ENCODE results near the gene KIRREL1. TPM values are rescaled to one million over a fixed set of nuclear protein-coding genes. Genes with fewer than 3 reads are reported as not detected.

Gene KIRREL1
- total RNA-seq, 1 donor from 2014 or later: 0.02 TPM

- DNase-seq: no peak
- intact Hi-C loops (cut with micrococcal nuclease): no loop called here
- H3K36me3 Mint-ChIP-seq (ENCODE audit: low read depth): no peaks in the 10 kb centered on the region
- H3K27ac Mint-ChIP-seq: no peak overlapping the region
- no peaks in the 10 kb centered on the region for H3K27me3 Mint-ChIP-seq
- no peak overlapping the region for H3K4me3 Mint-ChIP-seq
- no peaks in the 10 kb centered on the region for H3K4me1 Mint-ChIP-seq
- H3K9me3 Mint-ChIP-seq: no peaks in the 10 kb centered on the region
These were observed 99.9 kb downstream of the KIRREL1 start for GRCh38 chr1:158093376-158093775.

DNA sequence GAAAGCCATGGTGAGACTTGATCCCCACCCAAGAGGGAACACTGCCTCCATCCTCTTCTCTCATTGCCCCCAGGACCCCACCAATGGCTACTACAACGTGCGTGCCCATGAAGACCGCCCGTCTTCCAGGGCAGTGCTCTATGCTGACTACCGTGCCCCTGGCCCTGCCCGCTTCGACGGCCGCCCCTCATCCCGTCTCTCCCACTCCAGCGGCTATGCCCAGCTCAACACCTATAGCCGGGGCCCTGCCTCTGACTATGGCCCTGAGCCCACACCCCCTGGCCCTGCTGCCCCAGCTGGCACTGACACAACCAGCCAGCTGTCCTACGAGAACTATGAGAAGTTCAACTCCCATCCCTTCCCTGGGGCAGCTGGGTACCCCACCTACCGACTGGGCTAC is 101.1 kb downstream of the KIRREL1 start:
- no peaks in the 10 kb centered on the region for H3K36me3 Mint-ChIP-seq (ENCODE audit: low read depth)
- H3K4me3 Mint-ChIP-seq: no peak overlapping the region
- H3K27ac Mint-ChIP-seq: no peak overlapping the region
- DNase-seq: no peak
- H3K9me3 Mint-ChIP-seq: no peaks in the 10 kb centered on the region
- intact Hi-C loops (cut with micrococcal nuclease): no loop called here
- no peaks in the 10 kb centered on the region for H3K27me3 Mint-ChIP-seq
- no peaks in the 10 kb centered on the region for H3K4me1 Mint-ChIP-seq

DNA sequence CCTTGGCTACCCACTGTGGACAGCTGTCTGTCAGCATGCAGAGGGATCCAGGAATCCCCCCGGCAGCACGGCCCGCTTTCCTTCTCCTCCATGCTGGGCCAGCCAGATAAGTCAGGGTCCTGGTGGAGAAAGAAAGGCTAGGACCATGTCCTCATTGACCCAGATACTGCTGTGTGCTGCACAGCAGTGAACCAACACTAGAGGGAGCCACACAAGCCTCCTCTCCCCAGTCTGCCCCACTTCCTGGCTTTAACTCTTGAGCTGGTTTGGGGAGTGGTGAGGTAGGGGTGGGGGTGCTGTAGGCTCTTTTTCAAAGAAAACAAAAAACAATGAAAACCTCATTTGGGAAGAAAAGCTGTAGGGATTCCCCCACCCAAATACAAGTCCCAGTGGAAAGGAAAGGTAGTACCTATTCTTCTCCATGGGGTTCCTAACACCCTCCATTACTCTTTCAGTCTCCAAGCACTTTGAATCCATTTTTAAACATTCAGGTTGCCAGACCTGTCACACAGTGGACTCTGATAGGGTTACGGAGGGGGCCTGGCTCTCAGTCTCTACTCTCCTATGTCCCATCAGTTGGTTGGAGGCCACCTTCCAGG is 102.4 kb downstream of the KIRREL1 start:
- H3K4me1 Mint-ChIP-seq: no peaks in the 10 kb centered on the region
- no peaks in the 10 kb centered on the region for H3K36me3 Mint-ChIP-seq (ENCODE audit: low read depth)
- no peaks in the 10 kb centered on the region for H3K9me3 Mint-ChIP-seq
- intact Hi-C loops (cut with micrococcal nuclease): loop anchor here (1.0 kb wide), 1 partner anchor 29 kb away; no protein-coding TSS in a partner anchor
- no peak overlapping the region for H3K4me3 Mint-ChIP-seq
- H3K27me3 Mint-ChIP-seq: no peaks in the 10 kb centered on the region
- DNase-seq: peak; percentile 78
- H3K27ac Mint-ChIP-seq: no peak overlapping the region

DNA sequence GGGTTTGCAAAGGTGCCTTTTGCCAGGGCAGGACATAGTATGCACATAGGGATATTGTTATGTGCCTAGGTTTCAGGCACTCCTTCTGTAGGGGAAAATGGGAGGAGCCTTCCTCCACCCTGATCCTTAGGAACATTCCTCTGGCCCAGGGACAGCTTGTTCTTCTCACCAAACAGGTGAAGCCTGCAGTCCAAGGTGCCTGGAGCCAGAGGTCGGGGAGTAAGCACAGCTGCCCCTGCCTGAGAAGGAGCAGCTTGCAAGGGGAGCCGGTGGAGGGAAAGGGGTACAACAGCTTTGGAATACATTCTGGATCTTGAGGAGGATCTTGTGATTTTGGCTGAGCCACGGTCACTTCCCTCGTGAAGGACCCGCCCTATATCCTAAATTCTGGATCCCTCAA is 104.8 kb downstream of the KIRREL1 start:
- Mint-ChIP-seq H3K4me1 (peaks cover 7% of the 10 kb centered on the region), H3K4me3 (no peak overlapping the region), H3K27me3 (no peaks in the 10 kb centered on the region), H3K36me3 (ENCODE audit: low read depth) (no peaks in the 10 kb centered on the region), H3K27ac (no peak overlapping the region), H3K9me3 (no peaks in the 10 kb centered on the region)
- intact Hi-C loops (cut with micrococcal nuclease): no loop called here
- DNase-seq: no peak

- DNase-seq: no peak
- Mint-ChIP-seq H3K27ac (no peak overlapping the region), H3K4me3 (no peak overlapping the region)
These were observed 105.7 kb downstream of the KIRREL1 start for GRCh38 chr1:158099185-158099584.

DNA sequence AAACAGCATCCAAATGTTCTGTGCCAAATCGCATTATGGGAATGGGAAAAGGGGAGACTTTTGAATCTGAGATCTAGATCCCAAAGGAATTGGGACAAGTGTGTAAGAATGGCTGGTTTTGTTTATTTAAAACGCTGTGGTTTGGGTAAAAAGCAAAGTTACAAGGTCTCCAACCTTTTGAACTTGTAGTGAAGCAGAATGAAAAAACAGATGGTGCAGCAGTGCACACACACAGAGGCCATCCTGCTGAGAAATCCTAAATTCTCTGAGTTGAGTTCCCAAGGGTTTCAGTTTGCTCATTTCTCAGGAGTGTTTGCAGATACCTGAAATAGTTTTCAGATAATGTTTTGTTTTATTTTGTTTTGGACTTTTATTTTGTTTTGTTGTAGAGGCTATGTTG is 107.1 kb downstream of the KIRREL1 start:
- no peaks in the 10 kb centered on the region for H3K9me3 Mint-ChIP-seq
- peaks cover 7% of the 10 kb centered on the region for H3K4me1 Mint-ChIP-seq
- intact Hi-C loops (cut with micrococcal nuclease): no loop called here
- H3K4me3 Mint-ChIP-seq: no peak overlapping the region
- DNase-seq: no peak
- no peaks in the 10 kb centered on the region for H3K36me3 Mint-ChIP-seq (ENCODE audit: low read depth)
- peaks cover 4% of the 10 kb centered on the region for H3K27me3 Mint-ChIP-seq
- H3K27ac Mint-ChIP-seq: no peak overlapping the region

More at GRCh38 chr1:158099185-158099584, 105.7 kb downstream of the KIRREL1 start:
- no peaks in the 10 kb centered on the region for H3K36me3 Mint-ChIP-seq (ENCODE audit: low read depth)
- H3K4me1 Mint-ChIP-seq: peaks cover 7% of the 10 kb centered on the region
- H3K27me3 Mint-ChIP-seq: no peaks in the 10 kb centered on the region
- intact Hi-C loops (cut with micrococcal nuclease): no loop called here
- H3K9me3 Mint-ChIP-seq: no peaks in the 10 kb centered on the region

DNA sequence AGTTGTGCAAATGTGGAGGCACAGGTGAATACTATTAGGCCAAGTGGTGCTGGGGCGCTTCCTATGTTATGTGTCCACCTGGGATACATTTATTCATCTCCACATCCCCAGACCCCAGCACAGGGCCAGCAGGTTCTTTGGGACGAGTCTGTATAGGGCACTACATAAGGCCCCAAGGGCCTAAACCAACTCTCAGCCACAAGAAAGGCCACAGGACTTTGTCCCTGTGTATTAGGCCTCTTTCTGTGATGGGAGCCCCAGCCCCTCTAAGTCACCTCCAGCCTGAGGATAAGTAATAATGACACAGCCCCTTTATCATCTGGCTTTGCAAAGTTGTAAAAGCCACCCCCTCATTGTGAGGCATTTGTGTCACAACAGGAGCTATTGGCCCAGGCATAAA is 108.0 kb downstream of the KIRREL1 start:
- DNase-seq: no peak
- Mint-ChIP-seq H3K36me3 (ENCODE audit: low read depth) (no peaks in the 10 kb centered on the region), H3K9me3 (no peaks in the 10 kb centered on the region), H3K4me1 (peaks cover 7% of the 10 kb centered on the region), H3K27me3 (peaks cover 8% of the 10 kb centered on the region), H3K4me3 (no peak overlapping the region), H3K27ac (no peak overlapping the region)
- intact Hi-C loops (cut with micrococcal nuclease): no loop called here

DNA sequence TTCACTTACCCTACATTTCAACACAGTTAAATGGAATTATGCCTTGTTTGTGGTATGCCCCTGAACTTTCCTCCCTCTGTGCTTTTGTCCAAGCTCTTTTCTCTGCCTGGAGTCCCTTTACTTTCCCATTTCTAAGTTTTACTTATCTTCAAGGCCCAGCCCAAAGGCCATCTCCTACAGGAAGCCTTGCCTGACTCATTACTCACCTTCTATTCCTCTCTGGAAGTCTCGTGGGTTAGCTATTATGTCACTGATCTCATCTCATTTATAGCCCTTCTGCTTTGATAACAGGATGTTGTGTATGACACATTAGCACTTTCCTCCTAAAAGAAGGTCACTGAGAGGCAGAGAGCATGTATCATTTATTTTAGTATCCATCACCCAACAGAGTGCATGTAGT is 108.5 kb downstream of the KIRREL1 start:
- intact Hi-C loops (cut with micrococcal nuclease): no loop called here
- Mint-ChIP-seq H3K36me3 (ENCODE audit: low read depth) (no peaks in the 10 kb centered on the region), H3K9me3 (no peaks in the 10 kb centered on the region), H3K4me3 (no peak overlapping the region), H3K4me1 (peaks cover 7% of the 10 kb centered on the region), H3K27me3 (peaks cover 8% of the 10 kb centered on the region), H3K27ac (no peak overlapping the region)
- DNase-seq: no peak

DNA sequence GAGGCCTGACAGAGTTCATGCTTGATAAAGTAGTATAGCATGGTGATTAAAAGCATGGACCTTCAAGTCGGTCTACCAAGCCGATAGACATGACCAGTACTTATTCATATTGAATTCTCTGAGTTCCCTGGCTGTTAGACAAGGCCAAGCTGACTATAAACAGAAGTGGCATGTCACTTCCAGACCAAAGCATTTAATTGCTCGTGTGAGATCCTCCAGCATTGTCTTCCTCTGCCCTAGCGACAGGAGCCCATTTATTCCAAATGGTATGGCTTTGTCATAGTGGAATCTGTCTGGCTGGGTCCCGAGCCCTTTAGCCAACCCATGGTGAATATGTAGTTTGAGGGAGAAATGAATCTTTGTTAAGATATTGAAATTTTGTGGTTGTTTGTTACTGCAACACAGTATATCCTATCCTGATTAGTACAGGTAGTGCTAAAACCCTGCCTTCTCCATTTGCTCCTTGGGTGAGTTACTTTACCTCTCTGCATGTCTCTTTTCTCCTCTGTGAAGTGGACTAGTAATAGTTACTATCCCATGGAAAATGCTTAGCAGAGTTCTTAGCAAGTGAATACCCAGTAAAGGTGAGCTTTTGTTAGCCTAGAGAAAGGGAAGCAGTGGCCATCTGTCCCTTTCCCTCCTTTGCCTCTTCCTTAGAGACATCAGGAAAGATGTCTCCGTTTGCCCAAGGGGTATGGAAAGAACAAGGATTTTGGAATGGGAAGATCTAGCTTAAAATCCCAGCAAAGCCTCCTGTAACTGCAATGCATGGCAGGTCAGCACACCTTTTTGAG is 109.6 kb downstream of the KIRREL1 start:
- H3K27ac Mint-ChIP-seq: no peak overlapping the region
- peaks cover 7% of the 10 kb centered on the region for H3K4me1 Mint-ChIP-seq

GRCh38 chr1:158103861-158104522 is 110.5 kb downstream of the KIRREL1 start:
- Mint-ChIP-seq H3K4me3 (no peak overlapping the region), H3K27me3 (peaks cover 8% of the 10 kb centered on the region), H3K27ac (no peak overlapping the region), H3K9me3 (no peaks in the 10 kb centered on the region), H3K36me3 (ENCODE audit: low read depth) (no peaks in the 10 kb centered on the region), H3K4me1 (peaks cover 7% of the 10 kb centered on the region)
- DNase-seq: no peak
- intact Hi-C loops (cut with micrococcal nuclease): no loop called here

More for the DNA sequence above, 109.6 kb downstream of the KIRREL1 start:
- no peaks in the 10 kb centered on the region for H3K36me3 Mint-ChIP-seq (ENCODE audit: low read depth)
- H3K27me3 Mint-ChIP-seq: peaks cover 8% of the 10 kb centered on the region
- no peaks in the 10 kb centered on the region for H3K9me3 Mint-ChIP-seq
- no peak overlapping the region for H3K4me3 Mint-ChIP-seq
- DNase-seq: no peak
- intact Hi-C loops (cut with micrococcal nuclease): no loop called here

DNA sequence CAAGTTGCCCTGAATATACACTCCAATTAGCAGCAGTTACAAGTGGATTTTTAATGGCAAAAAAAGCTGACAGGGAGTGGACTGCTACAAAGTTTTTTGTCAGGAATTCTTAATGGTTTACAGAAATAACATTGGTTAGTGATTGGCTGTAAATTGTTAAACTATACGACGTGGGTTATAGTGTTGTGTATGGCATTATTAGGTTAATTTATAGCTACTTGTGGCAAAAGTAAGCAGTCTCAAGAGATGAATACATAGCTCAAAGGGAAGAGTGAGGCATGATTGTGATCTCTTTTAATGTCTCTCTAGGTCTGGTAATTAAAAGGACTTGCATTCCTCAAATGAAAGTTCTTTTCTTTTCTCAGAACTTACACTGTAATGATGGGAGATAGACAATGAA is 111.4 kb downstream of the KIRREL1 start:
- no peak for DNase-seq
- no peaks in the 10 kb centered on the region for H3K36me3 Mint-ChIP-seq (ENCODE audit: low read depth)

GRCh38 chr1:158105352-158106095 is 112.1 kb downstream of the KIRREL1 start:
- H3K27me3 Mint-ChIP-seq: peaks cover 13% of the 10 kb centered on the region

More for the DNA sequence above, 111.4 kb downstream of the KIRREL1 start:
- Mint-ChIP-seq H3K4me3 (no peak overlapping the region), H3K27ac (no peak overlapping the region), H3K4me1 (peaks cover 7% of the 10 kb centered on the region), H3K27me3 (peaks cover 11% of the 10 kb centered on the region), H3K9me3 (no peaks in the 10 kb centered on the region)
- intact Hi-C loops (cut with micrococcal nuclease): no loop called here

GRCh38 chr1:158107916-158108315 is 114.5 kb downstream of the KIRREL1 start:
- no peak overlapping the region for H3K4me3 Mint-ChIP-seq
- no peaks in the 10 kb centered on the region for H3K36me3 Mint-ChIP-seq (ENCODE audit: low read depth)
- peaks cover 32% of the 10 kb centered on the region for H3K27me3 Mint-ChIP-seq
- H3K27ac Mint-ChIP-seq: no peak overlapping the region
- intact Hi-C loops (cut with micrococcal nuclease): no loop called here
- no peak for DNase-seq
- H3K4me1 Mint-ChIP-seq: peaks cover 1% of the 10 kb centered on the region
- peaks cover 4% of the 10 kb centered on the region for H3K9me3 Mint-ChIP-seq

More at GRCh38 chr1:158105352-158106095, 112.1 kb downstream of the KIRREL1 start:
- H3K4me3 Mint-ChIP-seq: no peak overlapping the region
- no peak overlapping the region for H3K27ac Mint-ChIP-seq
- intact Hi-C loops (cut with micrococcal nuclease): no loop called here
- no peaks in the 10 kb centered on the region for H3K36me3 Mint-ChIP-seq (ENCODE audit: low read depth)
- DNase-seq: no peak
- no peaks in the 10 kb centered on the region for H3K9me3 Mint-ChIP-seq
- H3K4me1 Mint-ChIP-seq: peaks cover 7% of the 10 kb centered on the region
